ENCODE data around the gene NNMT.
"Not testable (repeated sequence)": the region's sequence is repeated elsewhere in the genome, so short reads cannot be mapped to it uniquely, and the experiment has no call there.

NNMT gene

GRCh38 chr11:114340311-114341131 lies 44.3 kb downstream of the NNMT start:
- Histone ChIP-seq H3K4me3 (peak overlapping the region in 5 of 7 experiments; percentile 13 to 32 (median 21)), H3K27ac (peak overlapping the region in 15 of 21 experiments; percentile 14 to 73 (median 58))

- not testable (repeated sequence) for H3K4me3 ChIP-seq, H3K27ac ChIP-seq
Observed at GRCh38 chr11:114341667-114342066, 45.5 kb downstream of the NNMT start.

GRCh38 chr11:114342476-114342875 lies 46.3 kb downstream of the NNMT start:
- H3K4me3 ChIP-seq = no peak overlapping the region
- no peak overlapping the region for H3K27ac ChIP-seq

GRCh38 chr11:114343020-114343419 lies 46.8 kb downstream of the NNMT start:
- Histone ChIP-seq H3K27ac (no peak overlapping the region), H3K4me3 (no peak overlapping the region)

DNA sequence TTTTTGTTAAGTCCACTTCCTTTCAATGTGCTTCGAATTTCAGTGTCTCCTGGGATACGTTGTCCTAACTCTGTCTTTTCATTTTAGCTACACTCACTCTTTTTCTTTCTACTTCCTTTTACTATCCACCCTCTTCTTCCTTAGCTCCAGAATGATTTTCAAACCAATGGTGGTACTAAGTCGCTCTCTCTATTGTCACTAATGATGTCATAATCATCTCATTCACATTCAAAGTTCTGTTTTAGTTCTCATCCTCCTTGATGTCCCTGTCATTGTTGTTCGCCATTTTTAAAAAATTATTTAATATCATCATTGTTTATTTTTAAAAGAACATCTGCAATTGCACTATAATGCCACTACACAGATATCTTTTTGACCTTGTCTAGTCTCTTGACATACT lies 47.3 kb downstream of the NNMT start:
- Histone ChIP-seq H3K4me3 (no peak overlapping the region), H3K27ac (no peak overlapping the region)

DNA sequence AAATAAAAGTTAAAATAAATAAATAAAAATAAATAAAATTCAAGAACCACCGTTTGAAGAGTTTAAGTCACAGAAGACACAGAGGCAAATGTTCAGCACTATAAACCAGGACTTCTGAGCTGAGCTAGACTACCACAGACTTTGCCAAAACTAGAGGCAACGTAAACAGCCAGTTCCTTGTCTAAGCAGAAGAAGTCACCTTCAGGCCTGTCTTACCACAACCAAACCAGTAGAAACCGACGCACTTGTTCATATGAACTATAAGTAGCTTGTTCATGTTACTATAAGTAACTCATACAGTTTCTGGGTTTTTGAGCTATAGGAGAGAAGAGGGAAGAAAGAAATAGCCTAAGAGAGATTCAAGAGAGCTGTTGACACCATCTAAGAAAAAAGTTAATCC lies 48.3 kb downstream of the NNMT start:
- Histone ChIP-seq H3K4me3 (no peak overlapping the region), H3K27ac (no peak overlapping the region)

GRCh38 chr11:114345575-114346222 lies 49.5 kb downstream of the NNMT start:
- H3K27ac ChIP-seq = no peak overlapping the region
- H3K4me3 ChIP-seq = no peak overlapping the region

GRCh38 chr11:114346709-114347141 lies 50.5 kb downstream of the NNMT start:
- H3K27ac ChIP-seq = no peak overlapping the region
- peak overlapping the region in 1 of 7 experiments; percentile 8 for H3K4me3 ChIP-seq

GRCh38 chr11:114348200-114349191 lies 52.3 kb downstream of the NNMT start:
- H3K4me3 ChIP-seq = no peak overlapping the region
- peak overlapping the region in 16 of 21 experiments; percentile 7 to 78 (median 62) for H3K27ac ChIP-seq

GRCh38 chr11:114350022-114350421 lies 53.8 kb downstream of the NNMT start:
- no peak overlapping the region for H3K27ac ChIP-seq
- H3K4me3 ChIP-seq = no peak overlapping the region

DNA sequence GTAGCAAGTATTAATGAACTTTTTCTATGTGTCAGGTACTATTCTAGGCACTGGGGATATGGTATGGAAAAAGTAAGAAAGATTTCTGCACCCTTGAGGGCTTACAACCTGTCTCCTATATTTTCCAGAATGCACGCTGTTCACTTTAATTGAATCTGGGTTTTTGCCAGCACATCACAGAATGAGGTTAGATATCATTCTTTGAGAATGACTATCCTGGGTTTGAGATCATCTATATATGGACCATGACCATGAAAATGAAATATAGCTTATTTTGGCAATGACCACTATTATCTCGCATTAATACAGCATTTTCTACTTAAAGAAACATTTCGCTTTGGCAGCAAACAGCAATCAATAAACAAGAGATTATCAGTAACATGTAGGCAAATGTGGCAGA lies 57.2 kb downstream of the NNMT start:
- no peak overlapping the region for H3K27ac ChIP-seq

DNA sequence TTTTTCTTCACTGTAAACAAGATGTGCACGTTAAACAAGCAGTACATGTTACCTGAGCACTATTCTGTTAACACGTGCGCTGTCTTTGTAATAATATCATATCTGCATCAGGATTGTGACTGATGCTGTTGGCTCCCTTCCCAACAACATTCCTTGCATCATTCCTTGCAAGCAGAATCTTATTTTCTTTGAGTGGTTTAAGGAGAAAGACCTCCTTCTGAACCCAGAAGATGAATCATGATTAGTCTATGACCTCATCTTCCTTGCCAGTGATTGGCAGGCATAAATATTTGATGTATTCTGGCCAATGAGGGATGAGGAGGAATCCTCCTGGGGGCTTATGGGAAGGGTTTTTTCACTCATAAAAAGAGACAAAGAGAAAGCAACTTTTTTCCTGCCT lies 57.9 kb downstream of the NNMT start:
- no peak overlapping the region for H3K27ac ChIP-seq
- no peak overlapping the region for H3K4me3 ChIP-seq

More for the DNA sequence above, 57.2 kb downstream of the NNMT start:
- H3K4me3 ChIP-seq = no peak overlapping the region

- H3K4me3 ChIP-seq = no peak overlapping the region
- no peak overlapping the region for H3K27ac ChIP-seq
Observed at GRCh38 chr11:114358716-114359115, 62.5 kb downstream of the NNMT start.

DNA sequence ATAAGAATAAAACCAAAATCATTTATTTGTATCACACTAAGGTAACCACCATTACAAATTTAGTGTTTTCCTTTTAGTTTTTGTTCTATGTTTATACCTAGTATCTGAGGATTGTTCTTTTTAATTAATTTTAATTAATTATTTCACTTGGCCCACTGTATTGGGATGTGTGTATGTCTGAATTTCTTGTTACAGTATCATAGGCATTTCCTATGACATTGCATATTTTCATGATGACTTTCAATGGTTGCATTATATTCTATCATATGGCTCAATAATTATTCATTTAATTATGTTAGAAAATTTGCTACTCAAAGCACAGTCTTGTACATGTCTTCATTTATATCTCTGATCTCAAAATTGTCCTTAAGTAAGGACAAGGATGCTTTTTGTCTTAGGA lies 63.1 kb downstream of the NNMT start:
- H3K4me3 ChIP-seq = no peak overlapping the region
- H3K27ac ChIP-seq = no peak overlapping the region

- no peak overlapping the region for H3K27ac ChIP-seq
Observed at GRCh38 chr11:114362326-114362725, 66.1 kb downstream of the NNMT start.

DNA sequence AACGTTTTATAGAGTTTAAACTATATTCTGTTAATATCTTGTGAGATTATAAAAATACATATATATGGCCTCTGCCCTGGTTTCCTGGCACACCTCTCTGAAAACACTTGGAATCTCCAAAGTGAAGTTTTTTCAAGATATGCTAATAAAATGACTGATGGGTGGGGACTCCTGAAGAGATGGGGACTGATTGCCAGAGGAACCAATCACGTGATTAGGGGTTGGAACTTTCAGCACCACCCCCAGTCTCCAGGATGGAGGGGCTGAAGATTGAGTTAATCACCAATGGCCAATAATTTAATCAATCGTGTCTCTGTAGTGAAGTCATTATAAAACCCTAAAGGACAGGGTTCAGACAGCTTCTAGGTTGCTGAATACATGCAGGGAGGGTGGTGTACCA lies 66.8 kb downstream of the NNMT start:
- no peak overlapping the region for H3K4me3 ChIP-seq
- no peak overlapping the region for H3K27ac ChIP-seq

More at GRCh38 chr11:114362326-114362725, 66.1 kb downstream of the NNMT start:
- H3K4me3 ChIP-seq = no peak overlapping the region

All from skin epidermis (tissue), 12 donors.